GM18870 (cell line): ENCODE measurements around the gene ALOX15B.
"Not testable (repeated sequence)": the region's sequence is repeated elsewhere in the genome, so short reads cannot be mapped to it uniquely, and the experiment has no call there.

Experiments used
- ATAC-seq: cut with Tn5 transposase; IDR thresholded peaks from one replicate; pipeline ENCODE4 v1.9.1; 2021; ENCODE audit warnings: moderate library complexity; ENCODE audit not compliant: unreplicated experiment

ALOX15B gene

DNA sequence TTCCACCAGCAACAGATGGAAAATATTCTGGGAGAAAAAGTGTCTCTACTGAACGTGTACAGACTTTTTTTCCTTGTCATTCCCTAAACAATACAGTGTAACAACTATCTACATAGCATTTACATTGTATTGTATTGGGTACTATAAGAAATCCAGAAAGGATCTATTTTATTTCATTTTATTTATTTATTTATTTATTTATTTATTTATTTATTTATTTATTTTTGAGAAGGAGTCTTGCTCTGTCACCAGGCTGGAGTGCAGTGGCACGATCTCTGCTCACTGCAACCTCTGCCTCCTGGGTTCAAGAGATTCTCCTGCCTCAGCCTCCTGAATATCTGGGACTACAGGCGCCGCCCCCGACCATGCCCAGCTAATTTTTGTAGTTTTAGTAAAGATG, 39.1 kb downstream of the ALOX15B start:
- ATAC-seq: not testable (repeated sequence)

DNA sequence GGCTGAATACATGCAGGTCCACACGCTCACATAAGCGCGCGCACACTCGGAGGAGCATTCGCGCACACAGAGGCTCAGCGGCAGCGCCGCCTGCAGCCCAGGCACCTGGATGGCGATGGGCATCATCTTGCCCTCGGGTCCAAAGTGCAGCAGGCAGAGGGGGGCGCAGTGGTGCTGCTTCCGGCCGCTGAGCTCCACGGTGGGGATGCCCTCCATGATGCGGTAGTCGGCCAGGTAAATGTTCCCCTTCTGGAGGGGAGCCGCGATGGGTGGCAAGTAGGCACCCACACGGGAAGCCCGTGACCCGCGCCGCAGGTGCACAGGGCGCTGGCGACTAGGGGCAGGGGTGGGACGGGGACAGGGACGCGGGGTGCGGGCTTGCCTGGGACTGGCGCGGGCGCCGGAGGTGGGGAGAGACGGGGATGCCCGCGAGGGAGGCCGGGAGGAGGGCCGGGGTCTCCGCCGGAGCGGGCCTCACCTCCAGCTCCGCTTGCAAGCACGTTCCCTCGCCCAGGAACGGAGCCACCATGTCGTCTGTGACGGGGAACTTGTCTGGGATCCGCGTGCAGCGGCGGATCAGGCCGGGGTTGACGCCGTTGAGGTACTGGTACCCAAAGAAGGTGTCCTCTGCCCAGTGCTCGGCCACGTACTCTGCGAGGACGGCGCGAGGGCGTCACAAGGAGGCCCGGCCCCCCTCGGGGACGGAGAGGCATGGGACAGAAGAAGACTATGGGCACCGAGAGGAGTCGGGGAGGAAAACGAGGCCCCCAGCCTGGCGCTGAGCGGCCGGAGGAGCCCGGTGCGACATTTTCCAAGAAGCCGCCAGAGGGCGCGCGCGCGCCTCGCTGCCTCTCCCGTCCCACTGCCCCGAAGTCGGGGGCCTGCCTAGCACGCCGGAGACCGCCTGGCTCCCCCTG, 40.7 kb downstream of the ALOX15B start:
- no peak for ATAC-seq

DNA sequence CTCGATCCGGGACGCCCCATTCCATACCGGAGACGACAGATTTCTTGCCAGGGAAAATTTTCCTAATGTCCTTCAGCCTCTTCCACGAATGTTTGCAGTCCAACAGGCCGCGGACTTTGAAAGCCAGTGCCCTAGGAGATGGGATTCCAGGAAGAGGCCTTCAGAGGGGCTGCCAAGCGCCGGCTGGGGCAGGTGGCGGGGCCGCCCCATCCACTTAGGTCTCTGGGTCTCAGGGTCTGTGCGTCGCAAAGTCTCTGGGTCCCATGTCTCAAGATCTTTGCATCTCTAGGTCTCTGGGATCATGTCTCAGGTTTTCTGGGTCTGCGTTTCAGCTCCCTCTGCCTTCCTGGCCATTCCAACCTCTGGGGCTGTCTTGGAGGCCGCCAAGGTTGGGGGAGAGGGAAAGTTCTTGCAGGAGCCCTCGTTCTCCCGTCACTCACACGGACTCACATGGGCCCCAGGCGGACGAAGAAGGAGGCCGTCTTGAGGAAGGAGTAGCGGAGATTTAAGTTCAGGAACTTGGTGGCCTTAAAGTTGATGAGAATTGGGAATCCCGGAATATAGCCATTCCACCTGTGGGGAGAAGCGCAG, 41.4 kb downstream of the ALOX15B start:
- no peak for ATAC-seq

DNA sequence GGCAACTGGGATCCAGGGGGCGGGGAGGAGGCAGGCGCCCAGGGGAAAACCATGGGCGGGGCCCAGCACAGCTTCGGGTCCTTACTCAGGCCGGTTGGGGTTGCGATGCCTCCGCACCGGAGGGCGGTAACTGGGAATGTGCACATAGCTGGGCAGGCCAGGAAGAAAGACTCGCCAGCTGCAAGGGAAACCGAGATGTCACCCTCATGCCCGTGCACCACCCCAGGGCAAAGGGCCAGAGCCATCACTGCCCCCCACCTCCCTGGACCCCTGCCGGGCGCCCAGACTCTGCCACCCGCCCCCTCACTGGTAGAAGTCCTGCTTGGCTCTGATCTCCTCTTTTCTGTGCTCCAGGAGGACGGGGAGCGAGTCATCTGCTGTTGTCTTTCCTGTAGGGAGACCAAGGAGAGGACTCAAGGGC, 42.0 kb downstream of the ALOX15B start:
- ATAC-seq: no peak

DNA sequence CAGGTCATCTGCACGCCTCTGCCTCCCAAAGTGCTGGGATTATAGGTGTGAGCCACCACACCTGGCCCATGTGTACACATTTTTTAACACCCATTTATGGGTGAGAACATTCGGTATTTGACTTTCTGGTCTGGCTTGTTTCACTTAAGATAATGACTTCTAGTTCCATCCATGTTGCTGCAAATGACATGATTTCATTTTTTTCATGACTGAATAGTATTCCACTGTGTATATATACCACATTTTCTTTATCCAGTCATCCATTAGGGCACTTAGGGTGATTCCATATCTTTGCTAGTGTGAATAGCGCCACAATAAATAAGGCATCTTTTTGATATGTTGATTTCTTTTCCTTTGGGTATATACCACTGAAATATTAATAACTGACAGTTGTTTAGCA, 43.0 kb downstream of the ALOX15B start:
- ATAC-seq: no peak

DNA sequence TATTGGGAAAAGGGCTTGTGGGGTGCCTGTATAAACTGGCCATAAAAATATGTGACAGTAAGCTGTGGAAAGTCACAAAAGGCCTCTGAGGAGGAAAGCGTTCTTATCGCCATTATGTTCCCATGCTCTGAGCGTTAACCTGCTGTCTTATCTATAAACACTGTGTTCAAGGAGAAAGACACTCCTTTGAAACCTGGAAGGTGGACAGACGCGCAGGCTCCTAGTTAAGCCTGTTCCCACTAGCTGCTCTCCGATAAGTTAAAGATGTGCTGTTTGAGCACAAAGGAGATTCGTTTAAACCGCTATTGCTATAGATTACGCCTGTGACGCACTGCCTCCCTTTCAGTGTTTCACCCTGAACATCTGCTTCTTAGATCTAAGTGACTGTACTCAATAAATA, 43.4 kb downstream of the ALOX15B start:
- ATAC-seq: no peak

DNA sequence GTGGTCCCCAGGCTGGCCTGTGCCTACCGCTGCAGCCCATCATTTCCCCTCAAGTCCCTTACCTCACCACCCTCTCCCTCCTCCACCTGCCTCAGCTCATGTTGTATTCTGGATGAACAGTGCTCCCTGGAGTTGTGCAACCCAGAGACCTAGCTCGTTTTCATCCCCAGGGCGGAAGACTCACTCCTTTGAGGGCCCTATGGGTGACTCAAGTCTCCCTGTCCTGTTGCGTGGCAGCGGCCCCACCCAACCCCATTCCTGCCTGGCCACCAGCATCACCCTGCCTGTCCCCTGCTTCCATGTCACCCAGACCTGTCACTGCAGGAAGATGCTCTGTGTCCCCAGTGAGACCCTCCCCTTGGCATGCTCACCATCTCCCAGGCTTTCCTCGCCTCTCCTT, 45.4 kb downstream of the ALOX15B start:
- ATAC-seq: no peak

DNA sequence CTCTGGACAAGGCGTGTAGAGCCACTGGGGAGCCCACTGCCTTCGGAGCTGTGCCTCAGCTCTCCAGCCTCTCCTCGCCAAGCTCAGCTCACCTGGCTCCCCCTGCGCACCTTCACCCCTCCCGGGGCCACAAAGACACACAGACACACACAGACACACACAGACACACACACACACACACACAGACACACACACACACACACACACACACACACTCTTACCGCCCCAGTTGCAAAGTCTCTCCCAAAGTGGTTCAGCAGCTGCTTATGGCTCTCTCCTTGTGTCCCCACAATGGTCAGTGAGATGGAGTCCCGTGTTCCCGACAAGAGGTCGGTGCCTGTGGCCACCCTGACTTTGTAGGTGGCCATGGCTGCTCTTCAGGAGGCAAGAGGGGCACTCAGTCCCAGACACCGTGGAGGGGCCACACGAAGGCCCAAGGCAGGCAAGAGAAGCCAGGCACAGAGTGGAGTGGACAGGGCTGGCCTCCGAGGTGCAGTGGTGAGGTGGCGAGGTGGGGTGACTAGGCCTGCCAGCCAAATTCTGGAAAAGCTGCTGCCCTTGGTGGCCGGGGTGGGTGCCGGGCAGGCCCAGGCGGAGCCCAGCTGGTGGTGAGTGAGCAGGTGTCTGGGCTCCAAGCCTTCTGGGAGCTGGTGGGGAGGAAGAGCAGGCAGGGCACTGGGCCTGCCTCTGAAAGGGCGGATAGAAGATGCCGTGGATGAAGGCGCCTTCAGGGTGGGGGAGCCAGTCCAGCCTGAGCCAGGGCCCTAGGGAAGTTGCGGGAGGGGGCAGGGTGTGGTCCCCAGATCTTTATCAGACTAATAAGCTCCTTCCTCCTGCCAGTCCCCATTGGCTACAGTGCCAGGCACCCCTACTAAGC, 48.5 kb downstream of the ALOX15B start, which contains the start of gene ALOX12B:
ALOX12B (minus strand) TSS at position 642 of the 877 bp plus-strand sequence; CDS start at position 368, 274 bp downstream.
- no peak for ATAC-seq

DNA sequence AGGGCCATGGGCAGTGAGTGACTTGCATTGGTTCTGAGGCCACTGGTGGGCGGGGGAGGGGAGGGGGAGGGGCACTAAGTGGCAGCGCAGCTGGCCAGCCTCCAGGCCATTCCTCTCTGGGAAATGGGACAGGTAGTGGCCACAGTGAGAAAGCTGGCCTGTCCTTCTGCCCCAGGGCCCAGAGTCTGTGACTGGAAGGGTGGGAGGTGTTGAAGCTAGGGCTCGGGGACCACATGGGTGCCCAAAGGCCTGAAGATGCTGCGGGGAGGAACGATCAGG, 49.0 kb downstream of the ALOX15B start:
- ATAC-seq: no peak

DNA sequence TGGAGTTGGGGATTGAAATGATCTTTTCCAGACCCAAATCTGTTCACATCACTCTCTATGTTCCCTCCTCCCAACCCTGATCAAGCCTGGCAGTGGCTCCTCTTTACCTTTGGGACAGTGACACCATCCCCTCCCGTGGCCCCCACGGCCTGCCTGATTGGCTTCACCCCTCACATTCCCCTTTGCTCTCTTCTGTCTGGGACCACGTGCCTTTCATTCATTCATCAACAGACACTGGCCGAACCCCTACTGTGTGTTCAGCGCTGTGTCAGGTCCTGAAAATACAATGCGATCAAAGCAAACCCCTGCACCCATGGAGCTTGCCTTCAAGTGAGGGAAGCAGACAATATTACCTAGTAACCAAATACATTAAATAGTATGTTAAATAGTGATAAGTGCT, 50.9 kb downstream of the ALOX15B start:
- no peak for ATAC-seq

DNA sequence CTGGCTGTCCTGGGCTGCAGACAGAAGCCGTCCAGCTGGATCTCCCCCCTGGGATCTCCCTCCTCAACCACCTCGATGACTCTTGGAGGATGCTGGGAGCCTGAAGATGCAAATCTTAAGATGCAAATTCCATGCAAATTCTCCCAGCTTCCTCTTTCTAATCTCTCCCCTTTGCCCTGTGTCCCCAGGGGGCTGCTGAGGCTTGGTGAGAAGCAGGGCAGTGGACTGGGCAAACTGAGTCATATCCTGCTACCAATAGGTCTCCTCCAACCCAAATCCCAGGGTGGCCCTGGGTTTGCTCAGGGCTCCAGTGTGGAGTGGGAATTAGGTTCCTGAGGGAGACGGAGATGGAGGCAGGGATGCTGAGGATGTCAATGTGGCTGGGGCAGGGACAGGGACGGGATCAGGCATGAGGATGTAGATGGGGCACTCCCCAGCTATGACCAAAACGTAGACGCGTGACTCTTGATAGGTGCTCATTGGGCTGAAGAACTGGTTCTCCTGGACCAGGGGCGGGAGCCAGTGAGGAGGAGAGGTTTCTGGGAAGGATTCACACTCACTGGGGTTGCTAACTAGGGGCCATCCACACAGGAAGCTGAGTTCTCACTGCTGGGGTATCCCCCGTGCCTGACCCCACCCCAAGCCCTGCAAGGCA, 52.3 kb downstream of the ALOX15B start:
- ATAC-seq: no peak

DNA sequence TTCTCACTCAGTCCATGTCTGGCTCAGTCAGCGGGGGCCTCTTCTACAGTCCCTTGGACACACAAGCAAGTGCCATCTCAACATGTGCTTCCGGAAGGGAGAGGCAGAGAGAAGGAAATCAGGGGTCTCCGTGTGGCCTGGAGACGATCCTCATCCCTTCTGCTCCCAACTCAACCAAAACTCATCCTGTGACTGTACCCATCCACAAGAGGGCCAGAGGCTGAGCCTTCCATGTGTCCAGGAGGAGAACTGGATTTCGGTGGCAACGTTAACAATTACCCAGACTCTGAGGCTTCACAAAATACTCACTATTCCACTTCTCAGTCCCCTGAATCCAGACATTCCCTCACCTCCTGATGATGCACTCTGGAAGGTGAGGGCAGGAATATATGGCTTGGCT, 56.5 kb downstream of the ALOX15B start:
- ATAC-seq: no peak

DNA sequence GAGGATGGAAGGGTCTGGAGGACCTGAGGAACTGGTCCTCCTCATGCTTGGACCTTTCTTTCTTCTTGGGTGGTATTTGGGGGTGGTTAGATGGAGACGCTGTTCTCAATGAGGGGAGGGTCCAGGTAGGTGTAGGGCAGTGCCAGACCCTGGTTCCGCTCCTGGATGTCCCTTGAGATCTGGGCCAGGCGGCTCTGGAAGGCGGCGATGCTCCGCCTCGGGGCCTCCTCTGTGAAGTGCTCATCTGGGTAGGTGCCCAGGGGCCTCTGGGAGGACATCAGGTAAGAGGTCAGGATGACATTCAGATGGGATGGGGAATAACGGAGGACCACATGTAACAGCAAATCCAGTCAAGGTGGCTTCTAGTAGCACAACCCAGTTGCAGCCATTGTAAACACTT, 57.7 kb downstream of the ALOX15B start:
- no peak for ATAC-seq
